HEK293T (cell line): ENCODE results near the gene TPCN2.

Experiments used
- ARNT ChIP-seq: fragments of 450-650 bp; IDR thresholded peaks from 2 replicates; pipeline ENCODE4 v1.6.1; 2017; ENCODE audit warnings: mild to moderate bottlenecking
- ELF4 ChIP-seq: fragments of 450-650 bp; IDR thresholded peaks from 2 replicates; pipeline ENCODE4 v1.6.1; 2017; ENCODE audit warnings: antibody characterized with exemption
- FOXA1 ChIP-seq: fragments of 450-650 bp; IDR thresholded peaks from 2 replicates; pipeline ENCODE4 v1.6.1; 2016; ENCODE audit warnings: mild to moderate bottlenecking
- FOXK2 ChIP-seq: fragments of 450-650 bp; IDR thresholded peaks from 2 replicates; pipeline ENCODE4 v1.6.1; 2016; ENCODE audit warnings: mild to moderate bottlenecking
- FOXM1 ChIP-seq: fragments of 450-650 bp; IDR thresholded peaks from 2 replicates; pipeline ENCODE4 v1.6.1; 2017; ENCODE audit warnings: mild to moderate bottlenecking, borderline replicate concordance
- NFRKB ChIP-seq: fragments of 450-650 bp; IDR thresholded peaks from 2 replicates; pipeline ENCODE4 v1.6.1; 2016; ENCODE audit warnings: mild to moderate bottlenecking, moderate library complexity
- SP1 ChIP-seq: fragments of 450-650 bp; IDR thresholded peaks from 2 replicates; pipeline ENCODE4 v1.6.1; 2017
- SUZ12 ChIP-seq: fragments of 450-650 bp; IDR thresholded peaks from 2 replicates; pipeline ENCODE4 v1.6.1; 2016; ENCODE audit warnings: mild to moderate bottlenecking

GRCh38 chr11:69122630-69123431 is 74.1 kb downstream of the TPCN2 start:
- no peak for TF ChIP-seq FOXA1
- no peak for TF ChIP-seq ARNT
- no peak for TF ChIP-seq SUZ12
- no peak for TF ChIP-seq FOXM1
- TF ChIP-seq NFRKB = no peak
- no peak for TF ChIP-seq SP1
- TF ChIP-seq ELF4 = no peak
- TF ChIP-seq FOXK2 = no peak
